Activated CD4-positive, alpha-beta T cell treated with anti-CD3 and anti-CD28 coated beads for 4 hours (primary cell): Measurements from ENCODE around the gene FAM98C.

Experiments used
- DNase-seq, 2 donors: peaks; one replicate each; pipeline ENCODE4 v3.0.0-alpha.2; 2020

Gene FAM98C

GRCh38 chr19:38429055-38429810 is 26.3 kb downstream of the FAM98C start:
- DNase-seq: peak; percentile 29 to 38

GRCh38 chr19:38429811-38430156 is 26.9 kb downstream of the FAM98C start:
- DNase-seq: no peak

GRCh38 chr19:38430931-38431330 is 28.0 kb downstream of the FAM98C start:
- no peak for DNase-seq

- DNase-seq: peak; percentile 25 to 34
Measured at GRCh38 chr19:38433268-38433733, 30.4 kb downstream of the FAM98C start, which contains the start of gene RYR1. Gene RYR1 (plus strand): TSS chr19:38433691. CDS start chr19:38433830, 139 bp downstream.

- DNase-seq: no peak
Measured at GRCh38 chr19:38434549-38435051, 31.7 kb downstream of the FAM98C start.

GRCh38 chr19:38437295-38437694 is 34.4 kb downstream of the FAM98C start:
- no peak for DNase-seq

- no peak for DNase-seq
Measured at GRCh38 chr19:38437917-38438316, 35.0 kb downstream of the FAM98C start.

- no peak for DNase-seq
Measured at GRCh38 chr19:38440592-38440991, 37.7 kb downstream of the FAM98C start.

- DNase-seq: no peak
Measured at GRCh38 chr19:38441657-38442348, 38.9 kb downstream of the FAM98C start.

GRCh38 chr19:38442736-38443135 is 39.8 kb downstream of the FAM98C start:
- DNase-seq: no peak

- DNase-seq: no peak
Measured at GRCh38 chr19:38443458-38443999, 40.6 kb downstream of the FAM98C start.

GRCh38 chr19:38444026-38444425 is 41.1 kb downstream of the FAM98C start:
- no peak for DNase-seq

- DNase-seq: no peak
Measured at GRCh38 chr19:38445362-38445761, 42.5 kb downstream of the FAM98C start.

- DNase-seq: no peak
Measured at GRCh38 chr19:38448225-38448624, 45.3 kb downstream of the FAM98C start.

- DNase-seq: no peak
Measured at GRCh38 chr19:38449518-38449917, 46.6 kb downstream of the FAM98C start.

- DNase-seq: no peak
Measured at GRCh38 chr19:38451036-38451435, 48.1 kb downstream of the FAM98C start.

- no peak for DNase-seq
Measured at GRCh38 chr19:38451629-38452028, 48.7 kb downstream of the FAM98C start.

- no peak for DNase-seq
Measured at GRCh38 chr19:38452430-38453366, 49.8 kb downstream of the FAM98C start.

- no peak for DNase-seq
Measured at GRCh38 chr19:38453596-38453995, 50.7 kb downstream of the FAM98C start.

GRCh38 chr19:38455031-38455430 is 52.1 kb downstream of the FAM98C start:
- DNase-seq: no peak

- DNase-seq: no peak
Measured at GRCh38 chr19:38457202-38457601, 54.3 kb downstream of the FAM98C start.

GRCh38 chr19:38457690-38458405 is 55.0 kb downstream of the FAM98C start:
- no peak for DNase-seq
